GM19467 (cell line): ENCODE data around the gene TAB2.

ENCODE experiments used
- ATAC-seq: cut with Tn5 transposase; IDR thresholded peaks from one replicate; pipeline ENCODE4 v1.9.1; 2021; ENCODE audit warnings: mild to moderate bottlenecking, moderate library complexity; ENCODE audit not compliant: unreplicated experiment

Gene TAB2

GRCh38 chr6:149317644-149318571 lies at the start of gene TAB2:
TSS of gene TAB2 (plus strand) at chr6:149317712. CDS start at chr6:149369998, 52,286 bp downstream.
- ATAC-seq: peak; percentile 21

DNA sequence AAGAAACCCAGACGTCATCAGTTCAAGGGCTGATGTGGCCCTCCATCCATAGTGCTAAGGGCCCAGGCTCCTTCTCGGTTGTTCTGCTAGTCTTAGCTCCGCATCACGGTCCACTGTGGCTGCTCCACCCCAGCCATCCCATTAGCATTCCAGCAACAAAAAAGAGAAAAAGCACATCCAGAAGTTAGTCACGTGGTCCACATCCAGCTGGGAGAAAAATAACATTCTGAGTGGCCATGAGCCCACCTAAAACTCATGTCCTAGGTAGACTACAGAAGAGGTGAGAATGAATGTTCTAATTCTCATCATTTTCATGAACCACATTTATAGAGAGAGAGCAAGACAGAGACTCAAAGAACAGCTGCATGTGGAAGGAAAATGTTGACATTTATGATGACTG lies 49.4 kb upstream of the TAB2 start:
- ATAC-seq: no peak

- no peak for ATAC-seq
These were observed 48.7 kb upstream of the TAB2 start for GRCh38 chr6:149268768-149269167.

GRCh38 chr6:149270616-149271015 lies 46.9 kb upstream of the TAB2 start:
- ATAC-seq: no peak

GRCh38 chr6:149271348-149272340 lies 45.9 kb upstream of the TAB2 start:
- ATAC-seq: no peak

DNA sequence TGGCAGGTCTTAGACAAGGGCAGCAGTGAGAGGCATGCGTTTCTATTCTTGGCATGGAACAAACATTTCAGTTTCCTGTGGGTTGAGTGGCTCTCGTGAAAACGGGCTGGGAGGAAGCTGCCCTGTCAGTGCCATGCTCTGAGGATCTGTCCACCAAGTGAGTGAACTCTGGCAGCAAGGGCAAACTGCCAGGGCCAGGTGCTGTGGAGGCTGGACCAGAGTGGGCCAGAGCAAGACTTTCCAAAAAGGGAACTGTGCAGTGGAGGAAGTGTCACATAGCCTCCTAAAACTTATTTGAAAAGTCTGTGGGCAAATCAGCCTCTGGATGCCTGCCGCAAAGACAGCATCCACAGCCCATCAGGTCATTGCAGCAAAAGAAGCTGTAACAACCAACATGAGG lies 44.2 kb upstream of the TAB2 start:
- no peak for ATAC-seq

DNA sequence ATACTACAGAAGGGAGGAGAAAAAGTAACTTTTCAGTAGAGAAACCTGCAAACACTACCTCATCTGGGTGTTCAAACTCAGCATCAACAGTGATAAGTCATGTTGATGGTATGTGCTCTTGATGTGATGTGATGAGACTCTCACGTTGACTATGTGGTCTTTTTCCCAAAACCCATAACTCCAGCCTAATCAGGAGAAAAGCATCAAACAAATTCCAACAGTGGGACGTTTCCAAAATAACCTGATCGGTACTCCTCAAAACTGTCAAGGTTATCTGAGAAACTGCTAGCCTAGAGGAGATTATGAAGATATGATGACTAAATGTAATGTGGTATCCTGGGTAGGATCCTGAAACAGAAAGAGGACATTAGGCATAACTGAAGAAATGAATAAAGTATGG lies 41.9 kb upstream of the TAB2 start:
- ATAC-seq: no peak

DNA sequence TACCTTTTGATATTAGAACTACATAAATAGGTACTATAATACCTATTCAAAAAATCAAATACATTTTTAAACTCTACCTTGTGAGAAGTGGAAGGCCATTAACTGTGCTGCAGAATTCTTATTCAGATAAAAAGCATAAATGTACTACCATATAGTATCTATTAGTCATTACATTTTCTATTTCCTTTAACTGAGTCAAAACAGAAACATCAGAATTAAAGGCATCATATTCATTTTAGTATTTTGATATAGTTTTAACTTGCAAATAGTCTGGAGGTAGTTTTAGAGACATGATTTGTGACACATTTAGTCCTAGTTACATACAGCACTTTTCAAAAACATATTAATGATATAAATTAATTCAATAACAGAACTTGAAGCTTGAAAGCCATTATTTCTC lies 39.9 kb upstream of the TAB2 start:
- ATAC-seq: no peak

DNA sequence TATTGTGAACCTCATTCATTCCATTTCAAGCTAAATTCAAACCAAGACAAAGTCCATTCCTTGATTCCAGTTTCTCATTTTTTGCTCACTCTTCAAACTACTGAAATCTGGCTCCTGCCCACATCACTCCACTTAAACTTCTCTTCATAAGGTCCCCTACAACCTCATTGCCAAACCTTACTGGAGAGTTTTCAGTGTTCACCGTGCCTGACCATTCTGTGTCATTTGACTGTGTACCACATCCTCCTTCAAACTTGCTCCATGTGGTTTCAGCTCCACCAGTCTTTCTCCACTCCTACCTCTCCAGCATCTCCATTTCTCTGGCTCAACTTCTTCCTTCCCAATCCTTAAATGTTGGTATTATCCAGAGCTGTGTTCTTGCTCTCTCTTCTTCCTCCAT lies 38.5 kb upstream of the TAB2 start:
- no peak for ATAC-seq

DNA sequence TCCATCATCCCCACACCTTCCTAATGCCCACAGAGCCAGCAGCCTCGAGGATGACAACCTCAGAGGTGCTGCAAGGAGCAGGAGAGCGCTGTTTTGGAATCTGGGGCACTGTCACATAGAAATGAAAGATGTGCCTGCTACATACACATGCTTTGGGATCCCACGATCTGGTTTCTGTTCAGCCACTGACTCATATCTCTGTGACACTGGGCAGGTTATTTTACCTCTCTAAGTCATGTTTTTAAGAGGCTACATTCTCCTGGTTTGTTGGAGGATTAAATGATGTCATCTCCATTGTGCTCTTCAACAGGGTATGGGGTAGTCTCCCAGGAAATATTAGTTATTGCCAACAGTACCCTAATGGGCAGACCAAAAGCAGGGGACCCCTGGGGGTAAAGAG lies 32.6 kb upstream of the TAB2 start:
- no peak for ATAC-seq

DNA sequence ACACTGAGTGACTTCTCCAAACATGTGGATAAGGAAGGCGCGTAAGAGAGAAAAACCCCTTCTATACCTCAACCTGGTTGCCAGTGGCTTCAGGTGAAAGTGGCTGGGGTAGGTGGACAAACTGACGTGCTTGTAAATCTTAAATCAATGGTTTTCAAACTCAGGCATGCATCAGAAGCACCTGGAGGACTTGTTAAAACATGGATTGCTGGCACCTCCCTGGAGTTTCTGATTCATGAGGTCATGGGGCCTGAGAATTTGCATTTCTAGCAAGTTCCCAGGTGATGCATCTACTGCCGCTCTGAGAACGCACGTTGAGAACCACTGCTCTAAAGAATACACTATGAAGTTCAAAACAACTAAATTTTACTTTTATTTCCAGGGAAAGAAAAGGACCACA lies 31.9 kb upstream of the TAB2 start:
- ATAC-seq: no peak

DNA sequence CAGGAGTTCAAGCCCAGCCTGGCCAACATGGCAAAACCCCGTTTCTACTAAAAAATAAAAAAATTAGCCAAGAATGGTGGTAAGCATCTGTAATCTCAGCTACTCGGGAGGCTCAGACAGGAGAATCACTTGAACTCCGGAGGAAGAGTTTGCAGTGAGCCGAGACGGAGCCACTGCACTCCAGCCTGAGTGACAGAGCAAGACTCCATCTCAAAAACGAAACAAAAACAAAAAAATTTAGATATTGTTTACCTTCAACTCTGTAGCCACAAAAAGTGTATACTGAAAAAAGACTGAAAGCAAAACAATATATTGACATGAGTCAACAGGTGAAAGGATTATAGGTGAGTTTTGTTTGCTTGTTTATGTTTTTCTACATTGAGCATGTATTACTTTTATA lies 30.6 kb upstream of the TAB2 start:
- no peak for ATAC-seq

DNA sequence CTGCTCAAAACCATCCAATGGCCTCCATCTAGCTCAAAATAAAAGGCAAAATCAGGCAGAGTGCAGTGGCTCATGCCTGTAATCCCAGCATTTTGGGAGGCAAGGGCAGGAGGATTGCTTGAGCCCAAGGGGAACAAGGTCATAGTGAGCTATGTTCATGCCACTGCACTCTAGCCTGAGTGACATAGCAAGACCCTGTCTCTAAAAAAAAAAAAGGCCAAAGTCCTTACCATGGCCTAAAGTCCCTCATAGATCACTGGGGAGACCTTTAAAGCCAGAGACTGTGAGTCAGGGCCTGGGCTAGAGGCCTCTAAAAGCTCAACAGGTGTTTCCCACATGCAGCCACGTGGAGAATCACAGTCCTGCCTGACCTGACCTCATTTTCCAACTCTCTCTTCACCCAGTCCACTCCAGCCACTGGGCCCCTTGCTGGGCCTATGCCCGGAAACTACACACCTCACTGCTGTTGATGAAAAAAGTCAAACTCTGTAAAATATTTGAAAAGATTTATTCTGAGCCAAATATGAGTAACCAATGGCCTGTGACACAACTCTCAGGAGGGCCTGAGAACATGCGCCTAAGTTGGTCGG lies 28.2 kb upstream of the TAB2 start:
- no peak for ATAC-seq

GRCh38 chr6:149289966-149290365 lies 27.5 kb upstream of the TAB2 start:
- no peak for ATAC-seq

DNA sequence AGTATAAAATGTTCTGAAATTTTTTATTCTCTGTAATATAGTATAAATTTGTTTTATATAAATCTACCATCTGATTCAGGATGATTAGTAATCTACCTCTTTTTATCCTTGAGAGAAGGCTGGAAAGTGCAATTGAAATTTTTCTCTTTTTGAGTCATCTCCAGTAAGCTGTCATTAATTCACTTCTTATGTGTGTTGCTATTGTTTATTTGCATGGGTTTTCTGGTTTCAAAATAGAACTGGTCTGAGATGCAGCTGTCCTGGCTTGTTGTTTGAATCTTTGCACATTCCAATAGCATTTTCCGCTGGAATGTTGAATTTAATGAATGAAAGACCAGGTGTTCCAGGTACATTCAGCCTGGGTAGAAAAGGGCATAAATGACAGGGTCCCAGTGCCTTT lies 24.3 kb upstream of the TAB2 start:
- ATAC-seq: no peak

DNA sequence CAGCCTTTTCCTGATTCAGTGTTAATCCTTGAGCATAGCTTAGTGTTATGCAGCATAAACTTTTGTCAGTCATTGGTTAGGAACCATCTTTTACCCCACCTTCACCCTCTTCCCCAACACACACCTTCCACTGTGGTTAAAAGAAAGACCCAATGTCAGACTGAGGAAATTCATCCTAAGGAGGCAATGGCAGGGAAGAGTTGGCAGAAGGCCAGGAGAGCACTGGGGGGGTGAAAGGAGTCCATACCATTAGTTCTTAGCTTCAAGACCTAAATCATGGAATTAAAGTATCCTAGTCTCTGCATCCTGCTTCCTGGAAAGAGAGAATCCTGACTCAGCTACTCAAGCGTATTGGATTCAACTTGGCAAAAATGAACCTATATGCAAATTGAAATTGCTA lies 16.9 kb upstream of the TAB2 start:
- ATAC-seq: no peak

- ATAC-seq: no peak
These were observed 14.8 kb upstream of the TAB2 start for GRCh38 chr6:149302723-149303122.

DNA sequence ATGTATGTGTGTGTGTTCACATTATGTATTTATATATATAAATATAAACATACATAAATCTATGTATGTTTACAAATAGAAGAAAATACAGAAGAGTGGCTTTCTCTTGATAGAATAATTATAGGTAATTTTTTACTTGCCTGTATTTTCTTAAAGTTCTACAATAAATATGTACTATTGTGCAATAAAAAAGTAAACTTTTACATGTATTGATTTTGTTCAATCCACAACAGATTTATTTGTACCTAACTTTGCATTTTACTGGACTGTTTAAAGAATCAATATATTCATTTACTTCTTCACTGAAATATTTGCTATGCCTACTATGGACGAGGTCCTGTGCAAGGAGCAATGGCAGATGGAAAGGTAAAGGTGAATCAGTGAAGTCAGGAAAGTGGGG lies 14.0 kb upstream of the TAB2 start:
- no peak for ATAC-seq

GRCh38 chr6:149305372-149305771 lies 12.1 kb upstream of the TAB2 start:
- ATAC-seq: no peak

- ATAC-seq: no peak
These were observed 10.5 kb upstream of the TAB2 start for GRCh38 chr6:149306967-149307366.

- no peak for ATAC-seq
These were observed 6.2 kb upstream of the TAB2 start for GRCh38 chr6:149311293-149311692.
